Fibroblast of lung (primary cell): ENCODE data around the gene IQGAP2.

Source experiments
- CTCF ChIP-seq, 2 donors: IDR thresholded peaks in 1 of 2; conservative IDR thresholded peaks in 1 of 2; 1 replicate in 1 of 2; 2 replicates in 1 of 2; pipeline ENCODE4 v1.5.1; 2011 to 2012; ENCODE audit warnings: low read length in 2 of 2, control low read depth in 1 of 2, inconsistent platforms in 1 of 2, low read depth in 1 of 2, mild to moderate bottlenecking in 1 of 2
- EZH2 ChIP-seq: IDR thresholded peaks from 2 replicates; pipeline ENCODE4 v1.5.1; 2012; ENCODE audit warnings: low read length, control low read depth, mild to moderate bottlenecking; ENCODE audit errors: missing control alignments

DNA sequence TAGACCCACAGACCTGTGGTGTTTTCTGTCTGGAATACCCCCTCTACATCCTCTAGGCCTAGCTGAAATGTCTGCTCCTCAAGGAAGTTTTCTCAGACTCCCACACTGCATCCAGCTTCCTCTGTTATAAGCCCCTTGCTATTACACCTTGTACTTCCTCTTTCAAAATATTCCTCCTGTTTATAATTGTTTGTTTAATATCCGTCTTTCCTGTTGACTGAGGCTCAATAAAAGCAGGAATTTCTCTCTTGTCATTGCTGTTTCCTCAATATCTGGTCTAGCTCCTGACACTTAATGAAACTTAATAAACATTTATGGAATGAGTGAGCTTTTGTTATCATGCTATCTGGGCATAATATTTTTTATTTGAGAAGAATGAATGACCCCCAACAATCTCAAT lies 34.1 kb upstream of the IQGAP2 start:
- TF ChIP-seq CTCF (conservative IDR thresholded peaks at IDR 0.05 in 1 of 2, IDR thresholded peaks at IDR 0.05 in 1 of 2; ENCODE audit: low read depth in 1 of 2, low read length in 2 of 2) (no peak), EZH2 (no peak)
